NT2/D1 (cell line): ENCODE results near the gene IL34.

ENCODE experiments used
- SUZ12 ChIP-seq: IDR thresholded peaks from 2 replicates; pipeline ENCODE4 v1.6.1; 2011; ENCODE audit not compliant: insufficient read length, insufficient read depth; ENCODE audit errors: extremely low read depth
- YY1 ChIP-seq: IDR thresholded peaks from 2 replicates; pipeline ENCODE4 v1.6.1; 2011; ENCODE audit not compliant: insufficient read length, insufficient read depth
- ZNF274 ChIP-seq: IDR thresholded peaks from 2 replicates; pipeline ENCODE4 v1.6.1; 2011; ENCODE audit warnings: mild to moderate bottlenecking, low read depth, low read length

GRCh38 chr16:70612931-70613330 is 33.4 kb upstream of the IL34 start:
- TF ChIP-seq ZNF274, result no peak
- no peak for TF ChIP-seq YY1
- no peak for TF ChIP-seq SUZ12
